GM21367 (cell line): ENCODE data around the gene EYA2.
"Not testable (repeated sequence)": the region's sequence is repeated elsewhere in the genome, so short reads cannot be mapped to it uniquely, and the experiment has no call there.

Source experiments
- ATAC-seq: cut with Tn5 transposase; IDR thresholded peaks from one replicate; pipeline ENCODE4 v1.9.1; 2021; ENCODE audit not compliant: unreplicated experiment

The EYA2 gene

GRCh38 chr20:47164140-47164539, 269.5 kb downstream of the EYA2 start:
- ATAC-seq: no peak

GRCh38 chr20:47165376-47165865, 270.8 kb downstream of the EYA2 start:
- ATAC-seq: no peak

GRCh38 chr20:47167846-47168245, 273.2 kb downstream of the EYA2 start:
- ATAC-seq: no peak

GRCh38 chr20:47172579-47172978, 277.9 kb downstream of the EYA2 start:
- ATAC-seq: no peak

- ATAC-seq: no peak
These were observed 279.1 kb downstream of the EYA2 start for GRCh38 chr20:47173596-47174216.

GRCh38 chr20:47174456-47175243, 280.0 kb downstream of the EYA2 start:
- ATAC-seq: no peak

- no peak for ATAC-seq
These were observed 280.9 kb downstream of the EYA2 start for GRCh38 chr20:47175493-47175892.

GRCh38 chr20:47176217-47176616, 281.6 kb downstream of the EYA2 start:
- not testable (repeated sequence) for ATAC-seq

GRCh38 chr20:47178277-47178676, 283.6 kb downstream of the EYA2 start:
- no peak for ATAC-seq

- no peak for ATAC-seq
These were observed 284.2 kb downstream of the EYA2 start for GRCh38 chr20:47178851-47179250.

- no peak for ATAC-seq
These were observed 284.6 kb downstream of the EYA2 start for GRCh38 chr20:47179267-47179666.

- no peak for ATAC-seq
These were observed 286.6 kb downstream of the EYA2 start for GRCh38 chr20:47181056-47181862.

- no peak for ATAC-seq
These were observed 288.7 kb downstream of the EYA2 start for GRCh38 chr20:47183367-47183766.

- ATAC-seq: no peak
These were observed 293.0 kb downstream of the EYA2 start for GRCh38 chr20:47187450-47188195.

- no peak for ATAC-seq
These were observed 293.9 kb downstream of the EYA2 start for GRCh38 chr20:47188540-47188939.

GRCh38 chr20:47189060-47189459, 294.4 kb downstream of the EYA2 start:
- no peak for ATAC-seq

- no peak for ATAC-seq
These were observed 296.5 kb downstream of the EYA2 start for GRCh38 chr20:47191074-47191673.

- no peak for ATAC-seq
These were observed 297.3 kb downstream of the EYA2 start for GRCh38 chr20:47191956-47192355.

GRCh38 chr20:47195573-47195972, 300.9 kb downstream of the EYA2 start:
- no peak for ATAC-seq
